Uterus (tissue), 4 donors: ENCODE measurements around the gene HDAC4. TPM values are rescaled to one million over a fixed set of nuclear protein-coding genes. Genes with fewer than 3 reads are reported as not detected.

ENCODE experiments used
- DNase-seq, 2 donors: peaks; one replicate each; pipeline ENCODE4 v3.0.0-alpha.2; 2019 to 2020
- H3K27ac ChIP-seq, 2 donors: fragments of 200-600 bp; sonication (generic); 1 replicate in 1 of 2; 2 replicates in 1 of 2; pipeline ENCODE4 v1.5.1; 2016 to 2018
- H3K27me3 ChIP-seq, 2 donors: fragments of 200-600 bp; sonication (generic); one replicate each; pipeline ENCODE4 v1.5.1; 2018 to 2019; ENCODE audit warnings: control low read depth in 1 of 2
- H3K36me3 ChIP-seq, 2 donors: fragments of 200-600 bp; sonication (generic); one replicate each; pipeline ENCODE4 v1.5.1; 2019; ENCODE audit warnings: control low read depth in 1 of 2
- H3K4me1 ChIP-seq, 2 donors: fragments of 200-600 bp; sonication (generic); one replicate each; pipeline ENCODE4 v1.5.1; 2018 to 2019; ENCODE audit warnings: control low read depth in 1 of 2
- H3K4me3 ChIP-seq, 2 donors: fragments of 200-600 bp; sonication (generic); 1 replicate in 1 of 2; 2 replicates in 1 of 2; pipeline ENCODE4 v1.5.1; 2018 to 2019; ENCODE audit warnings: mild to moderate bottlenecking in 1 of 2
- H3K9me3 ChIP-seq, 2 donors: fragments of 200-600 bp; sonication (generic); one replicate each; pipeline ENCODE4 v1.5.1; 2019; ENCODE audit warnings: control low read depth in 1 of 2
- POLR2A ChIP-seq, 2 donors: fragments of 450-650 bp; IDR thresholded peaks; one replicate each; pipeline ENCODE4 v1.6.1; 2016; ENCODE audit warnings: antibody characterized with exemption in 2 of 2, mild to moderate bottlenecking in 1 of 2, moderate library complexity in 1 of 2
- intact Hi-C: fragments of 100-400 bp; cut with DNase I; formaldehyde crosslinking; loops from one replicate; pipeline ENCODE4 v1.15.1; 2023; ENCODE audit warnings: low total_unique reads
- total RNA-seq, 4 donors: library from RNA; depleted of rRNA in 3 of 4; stranded (reverse); fragments of >200 nt in 3 of 4; gene quantifications; one replicate each; pipeline versions ENCODE4 v1.1.0 to v1.2.4, GENCODE V29; 2014 to 2023
- TF ChIP-seq, protein P1 (sequence below), 4 experiments: fragments of 200-600 bp in 2 of 4; fragments of 450-650 bp in 2 of 4; sonication (generic) in 2 of 4; IDR thresholded peaks; one replicate each; pipeline ENCODE4 v1.5.1; 2016 to 2019; ENCODE audit warnings: antibody characterized with exemption in 4 of 4, mild to moderate bottlenecking in 2 of 4, moderate library complexity in 1 of 4
- donor health status: DM: yes; HTN: yes; CAD: no.

The HDAC4 gene
- total RNA-seq, 4 donors from 2014 or later: 42.1 to 91.5 (median 73.4) TPM

DNA sequence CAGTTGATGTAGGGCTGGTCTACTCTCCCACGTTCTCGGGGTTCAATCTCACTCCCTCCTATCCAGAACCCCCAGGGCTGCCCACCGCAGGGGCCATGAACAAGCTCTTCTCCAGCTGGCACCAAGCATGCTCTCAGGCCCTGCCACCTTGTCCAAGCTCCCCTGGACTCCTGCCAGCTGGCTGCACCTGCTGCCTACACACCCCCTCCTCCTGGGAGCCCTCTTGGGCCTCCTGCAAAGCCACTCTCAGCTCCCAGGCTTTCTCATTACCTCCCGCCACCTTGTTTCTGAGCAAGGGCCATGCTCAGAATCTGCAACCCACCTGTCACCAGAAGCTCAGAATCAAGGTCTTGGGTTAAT, 56.0 kb downstream of the HDAC4 start:
- Histone ChIP-seq H3K4me1 (peaks cover 8 to 12% of the 10 kb centered on the region in 2 donors), H3K27ac (no peak overlapping the region), H3K36me3 (no peaks in the 10 kb centered on the region), H3K4me3 (no peak overlapping the region), H3K9me3 (no peaks in the 10 kb centered on the region), H3K27me3 (no peaks in the 10 kb centered on the region)
- TF ChIP-seq, protein P1, sequence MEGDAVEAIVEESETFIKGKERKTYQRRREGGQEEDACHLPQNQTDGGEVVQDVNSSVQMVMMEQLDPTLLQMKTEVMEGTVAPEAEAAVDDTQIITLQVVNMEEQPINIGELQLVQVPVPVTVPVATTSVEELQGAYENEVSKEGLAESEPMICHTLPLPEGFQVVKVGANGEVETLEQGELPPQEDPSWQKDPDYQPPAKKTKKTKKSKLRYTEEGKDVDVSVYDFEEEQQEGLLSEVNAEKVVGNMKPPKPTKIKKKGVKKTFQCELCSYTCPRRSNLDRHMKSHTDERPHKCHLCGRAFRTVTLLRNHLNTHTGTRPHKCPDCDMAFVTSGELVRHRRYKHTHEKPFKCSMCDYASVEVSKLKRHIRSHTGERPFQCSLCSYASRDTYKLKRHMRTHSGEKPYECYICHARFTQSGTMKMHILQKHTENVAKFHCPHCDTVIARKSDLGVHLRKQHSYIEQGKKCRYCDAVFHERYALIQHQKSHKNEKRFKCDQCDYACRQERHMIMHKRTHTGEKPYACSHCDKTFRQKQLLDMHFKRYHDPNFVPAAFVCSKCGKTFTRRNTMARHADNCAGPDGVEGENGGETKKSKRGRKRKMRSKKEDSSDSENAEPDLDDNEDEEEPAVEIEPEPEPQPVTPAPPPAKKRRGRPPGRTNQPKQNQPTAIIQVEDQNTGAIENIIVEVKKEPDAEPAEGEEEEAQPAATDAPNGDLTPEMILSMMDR (IDR thresholded peaks at IDR 0.05): no peak
- intact Hi-C loops: no loop called here
- peak in 1 of 2 donors; percentile 24 for DNase-seq

DNA sequence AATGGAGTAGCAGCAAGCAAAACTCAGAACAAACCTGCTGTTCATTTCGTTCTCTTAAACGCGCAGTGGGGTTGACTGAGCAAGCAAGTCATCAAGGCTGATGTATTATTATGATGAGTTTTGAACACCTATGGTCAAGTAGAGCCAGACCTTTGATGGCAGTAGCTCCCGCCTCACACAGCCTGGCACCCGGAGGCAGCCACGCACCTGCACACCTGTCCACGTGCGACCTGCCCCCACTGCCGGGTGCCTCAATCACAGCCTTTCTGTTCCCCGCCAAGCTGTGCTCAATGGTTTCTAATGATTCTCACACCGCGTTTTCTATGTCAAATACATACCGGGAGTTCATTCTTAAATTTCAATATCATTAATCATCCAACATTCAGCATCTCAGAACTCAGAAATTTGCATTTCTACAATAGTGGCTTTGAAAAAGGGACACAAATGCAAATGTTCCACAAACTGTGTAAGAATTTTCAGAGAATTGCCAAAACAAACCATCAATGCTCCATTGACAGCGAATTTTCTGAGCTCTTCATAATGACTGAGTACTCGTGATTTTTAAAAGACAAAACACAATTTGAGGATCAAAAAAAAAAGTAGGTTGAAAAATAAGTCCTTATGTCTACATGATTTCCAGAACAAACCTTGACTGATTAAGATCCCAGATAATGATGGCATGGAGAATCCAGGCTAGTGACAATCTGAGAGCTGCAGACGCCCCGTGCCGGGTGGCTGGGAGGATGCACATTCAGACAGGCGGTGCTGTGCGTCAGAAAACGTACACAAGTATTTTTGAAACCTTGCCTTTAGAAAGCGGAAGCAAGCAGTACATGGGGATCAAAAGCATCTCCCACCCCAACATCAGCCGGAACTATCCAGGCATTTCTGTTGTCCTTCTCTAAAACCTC, 56.6 kb downstream of the HDAC4 start:
- H3K4me1 ChIP-seq: peaks cover 4 to 9% of the 10 kb centered on the region in 2 donors

DNA sequence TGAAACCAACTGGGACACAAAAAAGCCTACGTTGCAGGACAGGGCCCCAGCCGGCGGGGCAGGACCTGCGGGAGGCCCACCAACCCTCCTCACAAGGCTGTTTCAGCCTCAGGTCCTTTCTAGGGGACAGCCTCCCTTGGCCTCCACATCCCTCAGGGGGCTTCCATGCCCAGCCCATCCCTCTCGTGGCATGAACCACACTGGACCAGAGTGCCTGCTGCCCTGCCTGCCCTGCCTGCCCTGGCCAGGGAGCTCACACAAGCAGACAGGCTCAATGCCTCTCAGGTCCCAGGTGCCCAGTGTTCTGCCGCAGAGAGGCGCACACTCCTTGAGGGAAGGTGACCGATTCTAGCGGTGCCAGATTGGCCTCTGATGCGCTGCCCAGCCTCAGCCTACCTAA, 57.4 kb downstream of the HDAC4 start:
- Histone ChIP-seq H3K27me3 (no peaks in the 10 kb centered on the region), H3K4me1 (peaks cover 3 to 4% of the 10 kb centered on the region in 2 donors), H3K4me3 (no peak overlapping the region), H3K9me3 (no peaks in the 10 kb centered on the region), H3K27ac (no peak overlapping the region), H3K36me3 (no peaks in the 10 kb centered on the region)
- intact Hi-C loops: no loop called here
- DNase-seq: peak in 1 of 2 donors; percentile 10
- no peak for TF ChIP-seq POLR2A (IDR thresholded peaks at IDR 0.05)
- TF ChIP-seq, protein P1 (IDR thresholded peaks at IDR 0.05): no peak

More for the DNA sequence above, 56.6 kb downstream of the HDAC4 start:
- intact Hi-C loops: no loop called here
- Histone ChIP-seq H3K27ac (no peak overlapping the region), H3K36me3 (no peaks in the 10 kb centered on the region), H3K4me3 (no peak overlapping the region), H3K9me3 (no peaks in the 10 kb centered on the region), H3K27me3 (no peaks in the 10 kb centered on the region)
- DNase-seq: peak in 1 of 2 donors; percentile 9
- TF ChIP-seq, protein P1 (IDR thresholded peaks at IDR 0.05): no peak
- TF ChIP-seq POLR2A (IDR thresholded peaks at IDR 0.05): no peak

DNA sequence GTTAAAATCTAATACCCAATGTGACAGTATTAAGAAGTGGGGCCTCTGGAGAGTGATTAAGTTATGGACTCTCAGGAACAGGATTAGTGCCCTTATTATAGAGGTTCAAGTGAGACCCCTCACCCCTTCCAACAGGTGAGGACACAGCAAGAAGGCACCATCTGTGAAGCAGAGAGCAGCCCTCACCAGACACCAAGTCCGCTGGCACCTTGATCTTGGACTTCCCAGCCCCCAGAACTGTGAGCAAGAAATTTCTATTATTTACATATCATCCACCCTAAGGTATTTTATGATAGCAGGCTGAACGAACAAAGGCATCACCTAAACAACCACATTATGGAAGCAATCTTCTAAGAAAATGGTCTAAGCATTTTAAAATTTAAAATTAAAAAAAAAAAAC, 59.0 kb downstream of the HDAC4 start:
- H3K4me3 ChIP-seq: no peak overlapping the region
- TF ChIP-seq, protein P1 (IDR thresholded peaks at IDR 0.05): no peak
- TF ChIP-seq POLR2A (IDR thresholded peaks at IDR 0.05): no peak
- intact Hi-C loops: no loop called here
- no peaks in the 10 kb centered on the region for H3K4me1 ChIP-seq
- H3K27ac ChIP-seq: no peak overlapping the region
- no peaks in the 10 kb centered on the region for H3K36me3 ChIP-seq
- no peaks in the 10 kb centered on the region for H3K9me3 ChIP-seq
- no peak for DNase-seq
- no peaks in the 10 kb centered on the region for H3K27me3 ChIP-seq

DNA sequence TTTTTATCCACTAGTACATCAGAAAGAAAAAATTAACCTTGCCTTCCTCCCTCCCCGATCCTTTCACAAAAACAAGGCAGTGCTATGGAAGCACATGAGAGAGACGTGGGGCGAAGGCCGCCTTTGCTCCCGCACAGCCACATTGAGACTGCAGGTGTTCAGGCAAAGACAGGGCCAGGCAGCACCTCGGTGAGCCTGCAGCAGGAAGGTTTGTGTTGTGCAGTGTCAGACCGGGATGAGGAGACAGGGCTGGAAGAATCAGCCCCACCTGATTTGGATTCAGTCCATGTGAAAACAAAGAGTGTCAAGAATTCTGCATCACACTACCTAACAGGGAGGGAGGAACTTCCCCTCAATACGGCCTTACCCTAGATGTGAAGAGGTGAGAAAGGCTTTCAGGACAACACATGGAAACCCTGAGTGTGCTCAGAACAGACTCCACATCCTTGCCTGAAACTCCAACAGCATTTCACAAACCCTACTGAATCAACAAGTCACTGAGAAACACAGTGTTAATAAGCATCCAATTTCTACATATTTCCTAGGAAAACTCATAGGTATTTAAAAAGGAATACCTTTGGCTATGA, 59.6 kb downstream of the HDAC4 start:
- no peaks in the 10 kb centered on the region for H3K4me1 ChIP-seq
- H3K9me3 ChIP-seq: no peaks in the 10 kb centered on the region
- no peaks in the 10 kb centered on the region for H3K27me3 ChIP-seq
- TF ChIP-seq, protein P1 (IDR thresholded peaks at IDR 0.05): no peak
- TF ChIP-seq POLR2A (IDR thresholded peaks at IDR 0.05): no peak
- no peak overlapping the region for H3K4me3 ChIP-seq
- H3K36me3 ChIP-seq: no peaks in the 10 kb centered on the region
- no peak overlapping the region for H3K27ac ChIP-seq
- intact Hi-C loops: no loop called here
- DNase-seq: peak in 1 of 2 donors; percentile 9
